Left colon (tissue), 2 donors: ENCODE measurements around the gene SPTBN2. TPM values are rescaled to one million over a fixed set of nuclear protein-coding genes. Genes with fewer than 3 reads are reported as not detected.

ENCODE experiments used
- ATAC-seq: fragments of 200-7000 bp; cut with Tn5 transposase; one replicate; pipeline ENCODE4 v1.9.1; 2020; ENCODE audit warnings: mild to moderate bottlenecking, moderate library complexity
- DNase-seq, 2 donors: peaks; one replicate each; pipeline ENCODE4 v3.0.0-alpha.2; 2020
- intact Hi-C, 2 donors: fragments of 100-400 bp; cut with DNase I in 1 of 2; cut with micrococcal nuclease in 1 of 2; formaldehyde crosslinking; loops; one replicate each; pipeline versions ENCODE4 v1.11.2 to v1.14.0; 2022; cut with DNase I, micrococcal nuclease
- total RNA-seq, 2 donors: library from RNA; stranded (reverse); fragmentation: NEBNext Ultra II Directional; extraction: Animal tissue kit (Norgen Biotek cat#: 25700); gene quantifications; one replicate each; pipeline ENCODE4 v1.2.1, GENCODE V29; 2021
- donor health status: DM: no; HTN: no; CAD: no.
- donor health status: DM: yes; HTN: yes; CAD: no.

SPTBN2 gene
- total RNA-seq, 2 donors from 2014 or later, result 3.9 to 7.3 TPM

GRCh38 chr11:66691311-66691980, 37.6 kb downstream of the SPTBN2 start:
- intact Hi-C loops, result loop anchor here in 1 of 2 donors (10.0 kb wide), 1 partner anchor 143 kb away; no protein-coding TSS in a partner anchor
- ATAC-seq, result no peak
- peak in 1 of 2 donors; percentile 4 for DNase-seq

- ATAC-seq, result no peak
- DNase-seq, result no peak
- intact Hi-C loops, result loop anchor here in 1 of 2 donors (10.0 kb wide), 2 partner anchors 125 to 145 kb away; partner anchors contain the start of gene CTSF
Measured at GRCh38 chr11:66689661-66690590, 39.1 kb downstream of the SPTBN2 start.

DNA sequence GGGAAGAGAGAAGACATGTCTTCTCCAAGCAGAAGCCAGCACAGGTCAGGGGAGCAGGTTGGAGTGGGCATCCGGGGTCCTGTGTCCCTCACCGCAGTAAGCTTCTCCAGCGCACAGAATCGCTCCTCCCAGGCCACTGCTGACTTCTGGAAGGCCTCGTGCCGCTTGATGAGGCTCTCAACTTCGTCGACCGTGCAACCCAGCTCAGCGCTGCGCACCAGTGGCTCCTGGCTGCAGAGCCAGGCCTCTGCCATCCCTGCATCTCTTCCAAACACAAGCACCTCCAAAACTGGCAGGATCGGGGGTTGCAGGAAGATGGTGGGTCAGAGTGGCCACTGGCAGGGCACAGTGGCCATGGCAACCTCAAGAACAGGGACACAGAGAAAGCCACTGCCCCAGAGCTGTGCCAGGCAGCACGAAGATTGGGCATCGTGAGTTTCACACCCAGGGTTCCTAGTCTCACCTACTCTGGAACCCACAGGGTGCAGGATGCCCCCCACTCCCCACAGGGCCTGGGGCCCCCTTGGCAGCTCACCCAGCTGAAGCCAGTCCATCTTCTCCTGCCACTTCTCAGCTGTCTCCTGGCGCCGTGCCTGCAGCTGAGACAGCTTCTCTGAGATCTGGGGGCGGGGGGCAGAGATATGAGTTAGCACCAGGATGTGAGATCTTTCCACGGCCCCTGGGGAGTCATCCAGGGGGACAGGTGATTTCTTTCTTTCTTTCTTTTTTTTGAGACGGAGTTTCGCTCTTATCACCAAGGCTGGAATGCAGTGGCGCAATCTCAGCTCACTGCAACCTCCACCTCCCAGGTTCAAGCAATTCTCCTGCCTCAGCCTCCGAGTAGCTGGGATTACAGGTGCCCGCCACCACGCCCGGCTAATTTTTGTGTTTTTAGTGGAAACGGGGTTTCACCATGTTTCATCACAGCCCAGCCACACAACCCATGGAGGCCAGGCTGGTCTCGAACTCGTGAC, 40.2 kb downstream of the SPTBN2 start:
- intact Hi-C loops, result loop anchor here in 1 of 2 donors (10.0 kb wide), 1 partner anchor 124 kb away; the partner anchor contains the start of gene CTSF
- ATAC-seq (no peak), DNase-seq (no peak)

DNA sequence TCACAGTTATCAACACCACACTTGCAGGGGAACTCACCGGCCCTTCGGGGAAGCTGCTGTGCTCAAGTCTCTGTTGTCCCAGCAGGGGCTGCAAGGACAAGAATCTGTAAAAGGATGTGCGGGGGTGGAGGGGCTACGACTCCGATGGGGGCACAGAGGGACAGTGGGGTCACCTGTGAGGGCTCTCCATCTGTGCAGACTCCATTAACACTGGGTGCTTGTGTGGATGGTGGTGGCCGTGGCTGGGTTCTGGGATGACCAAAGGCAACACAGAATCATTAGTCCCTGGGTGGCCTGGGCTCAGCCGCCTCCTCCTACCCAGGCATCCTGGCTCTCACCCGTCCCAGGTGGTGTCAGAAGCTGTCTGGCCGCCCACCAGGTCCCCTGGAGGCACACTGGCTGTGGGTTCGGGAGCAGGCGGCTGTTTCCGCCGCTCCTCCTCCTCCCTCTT, 41.2 kb downstream of the SPTBN2 start:
- intact Hi-C loops, result loop anchor here in 1 of 2 donors (10.0 kb wide), 1 partner anchor 123 kb away; the partner anchor contains the start of gene CTSF
- no peak for ATAC-seq
- DNase-seq, result no peak

DNA sequence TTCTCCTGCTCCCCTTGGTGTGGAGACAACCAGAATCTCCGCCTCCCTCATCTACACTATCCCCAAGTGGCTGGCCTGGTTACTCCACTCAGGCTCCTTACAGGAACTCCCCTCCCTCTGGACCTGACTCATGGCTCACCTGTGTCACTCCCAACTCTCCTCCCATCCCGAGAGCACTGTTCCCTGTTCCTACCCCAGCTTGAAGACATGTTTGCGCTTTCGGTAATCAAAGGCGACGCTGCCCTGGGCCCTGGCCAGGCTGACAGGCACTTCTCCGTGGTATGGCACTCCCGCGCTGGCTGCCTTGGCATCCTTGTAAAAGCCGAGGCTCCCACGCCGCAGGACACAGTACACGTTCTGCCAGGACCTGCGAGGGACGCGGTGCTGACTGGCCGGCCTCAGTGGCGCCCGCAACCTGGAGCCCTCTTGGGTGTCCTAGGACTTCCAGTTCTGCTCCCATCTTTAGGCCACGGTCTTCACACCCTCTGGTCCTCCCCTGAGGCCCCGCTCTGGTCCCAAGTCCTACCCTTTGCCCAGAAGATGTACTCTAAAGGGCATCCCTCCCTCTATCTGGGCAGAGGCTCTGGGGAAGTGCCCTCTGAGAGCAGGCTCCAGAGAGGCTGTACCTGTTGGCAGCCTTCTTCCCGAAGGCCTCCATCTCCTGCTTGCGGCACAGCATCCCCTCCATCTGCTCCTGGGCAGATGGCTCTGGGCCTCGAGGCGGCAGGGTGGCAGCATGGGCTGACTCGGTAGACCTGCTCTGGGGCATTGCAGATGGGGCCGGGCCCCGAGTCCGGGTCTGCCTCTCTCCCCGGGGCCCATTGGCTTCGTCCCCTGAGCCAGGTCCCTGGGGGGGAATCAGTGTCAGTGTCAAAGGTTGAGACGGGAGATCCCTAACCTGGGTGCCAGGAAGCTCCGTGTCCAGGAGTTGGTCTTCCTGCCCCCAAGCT, 41.9 kb downstream of the SPTBN2 start:
- ATAC-seq, result no peak
- intact Hi-C loops, result loop anchor here in 1 of 2 donors (10.0 kb wide), 1 partner anchor 122 kb away; the partner anchor contains the start of gene CTSF

DNA sequence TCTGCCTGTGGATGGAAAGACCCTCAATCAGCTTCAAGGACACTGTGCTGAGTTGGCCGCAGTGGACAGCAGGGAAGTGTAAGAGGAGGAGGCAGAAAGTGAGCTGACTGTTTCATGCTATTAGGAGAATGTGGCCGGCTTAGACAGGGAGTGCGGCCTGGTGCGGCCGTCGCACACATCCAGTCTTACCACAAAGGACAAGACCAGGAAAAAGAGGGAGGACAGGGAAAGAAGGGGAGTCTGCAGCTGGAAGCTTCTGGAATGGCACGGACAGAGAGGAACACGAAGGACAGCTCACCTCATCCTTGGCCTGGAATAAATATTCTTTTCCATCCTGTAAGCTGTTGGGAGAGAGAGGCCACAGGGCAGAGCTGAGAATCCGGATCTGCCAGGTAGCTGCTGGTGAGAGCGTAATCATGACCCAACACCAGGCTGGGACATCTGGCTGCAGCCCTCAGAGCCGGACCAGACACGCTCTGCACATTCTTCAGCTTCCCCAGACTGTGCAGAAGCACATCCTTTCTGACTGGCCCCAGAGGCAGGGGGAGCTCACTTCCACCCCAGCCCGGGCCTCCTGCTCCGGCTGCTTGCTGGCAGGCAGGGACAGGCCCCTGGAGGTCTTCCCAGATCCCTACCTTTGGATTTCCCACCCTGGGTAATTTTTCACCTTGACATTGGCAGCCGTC, 42.8 kb downstream of the SPTBN2 start:
- no peak for ATAC-seq
- intact Hi-C loops, result loop anchor here in 1 of 2 donors (10.0 kb wide), 1 partner anchor 121 kb away; the partner anchor contains the start of gene CTSF
- no peak for DNase-seq

More for the DNA sequence above, 41.9 kb downstream of the SPTBN2 start:
- DNase-seq, result no peak

GRCh38 chr11:66685276-66686099, 43.5 kb downstream of the SPTBN2 start:
- ATAC-seq (no peak), DNase-seq (no peak)
- intact Hi-C loops, result loop anchor here in 1 of 2 donors (10.0 kb wide), 1 partner anchor 121 kb away; the partner anchor contains the start of gene CTSF

DNA sequence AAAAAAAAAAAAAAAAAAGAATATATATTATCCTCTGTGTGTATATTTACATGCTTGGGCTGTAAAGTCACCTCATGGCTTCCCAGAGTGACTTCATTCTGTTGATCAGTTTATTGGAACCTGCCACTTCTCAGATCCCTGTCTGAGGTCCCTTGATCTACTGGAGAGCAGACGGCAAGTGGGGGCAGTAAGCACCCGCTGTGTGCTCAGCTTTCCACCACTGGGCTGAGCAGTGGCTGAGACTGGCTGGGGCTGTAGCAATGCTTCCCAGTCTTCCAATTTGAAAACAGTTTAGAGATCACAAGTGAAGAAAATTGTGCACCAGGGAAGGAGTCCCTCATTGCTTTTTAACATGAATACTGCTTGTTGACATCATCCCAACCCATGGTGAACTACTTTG, 44.4 kb downstream of the SPTBN2 start:
- ATAC-seq, result no peak
- intact Hi-C loops, result loop anchor here in 1 of 2 donors (10.0 kb wide), 1 partner anchor 120 kb away; the partner anchor contains the start of gene CTSF
- no peak for DNase-seq

DNA sequence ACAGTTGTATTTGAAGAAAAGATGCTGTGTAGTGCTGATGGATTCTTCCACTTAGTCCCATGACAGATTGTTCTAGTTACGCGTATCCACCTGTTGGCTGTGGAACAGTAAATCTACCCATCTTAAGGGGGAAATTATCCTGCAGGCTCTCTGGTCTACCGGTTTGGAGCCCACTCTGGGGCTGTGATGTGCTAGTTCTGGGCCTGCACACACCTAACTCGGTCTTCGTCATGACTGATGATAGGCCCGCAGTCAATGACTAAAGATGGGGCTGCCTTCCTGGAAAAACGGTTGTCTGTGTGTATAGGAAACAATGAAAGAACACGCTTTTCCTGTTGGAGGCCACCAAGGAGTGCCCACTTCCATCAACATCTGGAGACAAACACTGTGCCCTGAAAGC, 45.1 kb downstream of the SPTBN2 start:
- ATAC-seq (no peak), DNase-seq (no peak)
- intact Hi-C loops, result loop anchor here in 1 of 2 donors (10.0 kb wide), 1 partner anchor 119 kb away; the partner anchor contains the start of gene CTSF

DNA sequence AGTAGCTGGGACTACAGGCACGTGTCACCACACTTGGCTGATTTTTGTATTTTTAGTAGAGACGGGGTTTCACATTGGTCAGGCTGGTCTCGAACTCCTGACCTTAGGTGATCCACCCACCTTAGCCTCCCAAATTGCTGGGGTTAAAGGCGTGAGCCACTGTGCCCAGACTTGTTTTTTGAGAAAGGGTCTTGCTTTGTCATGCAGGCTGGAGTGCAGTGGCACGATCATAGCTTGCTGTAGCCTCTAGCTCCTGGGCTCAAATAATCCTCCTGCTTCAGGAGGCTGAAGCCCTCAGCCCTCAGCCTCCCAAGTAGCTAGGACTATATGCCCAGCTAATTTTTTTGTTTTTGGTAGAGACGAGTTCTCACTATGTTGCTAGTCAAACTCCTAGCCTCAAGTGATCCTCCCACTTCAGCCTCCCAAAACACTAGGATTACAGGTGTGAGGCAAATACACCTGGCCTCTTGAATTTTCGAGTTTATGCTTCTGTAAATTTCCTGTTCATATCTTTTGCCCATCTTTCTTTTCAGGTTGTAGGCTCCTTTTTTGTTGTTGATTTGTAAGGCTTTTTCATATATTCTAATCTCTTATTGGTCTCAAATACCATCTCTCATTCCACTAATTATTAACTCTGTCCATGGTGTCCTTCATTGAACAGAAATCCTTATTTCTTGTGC, 47.9 kb downstream of the SPTBN2 start:
- no peak for ATAC-seq
- no peak for DNase-seq
- intact Hi-C loops, result loop anchor here in 1 of 2 donors (10.0 kb wide), 1 partner anchor 116 kb away; the partner anchor contains the start of gene CTSF

- ATAC-seq (peak; percentile 95), DNase-seq (peak; percentile 96 to 98)
- intact Hi-C loops, result loop anchor here in 1 of 2 donors (5.0 to 10.0 kb wide), 2 partner anchors 95 to 273 kb away; no protein-coding TSS in a partner anchor
Measured at GRCh38 chr11:66677599-66678375, 51.2 kb downstream of the SPTBN2 start, which contains the start of gene RBM4B. Gene RBM4B (minus strand): TSS chr11:66677887. CDS start chr11:66677079, 808 bp downstream.

DNA sequence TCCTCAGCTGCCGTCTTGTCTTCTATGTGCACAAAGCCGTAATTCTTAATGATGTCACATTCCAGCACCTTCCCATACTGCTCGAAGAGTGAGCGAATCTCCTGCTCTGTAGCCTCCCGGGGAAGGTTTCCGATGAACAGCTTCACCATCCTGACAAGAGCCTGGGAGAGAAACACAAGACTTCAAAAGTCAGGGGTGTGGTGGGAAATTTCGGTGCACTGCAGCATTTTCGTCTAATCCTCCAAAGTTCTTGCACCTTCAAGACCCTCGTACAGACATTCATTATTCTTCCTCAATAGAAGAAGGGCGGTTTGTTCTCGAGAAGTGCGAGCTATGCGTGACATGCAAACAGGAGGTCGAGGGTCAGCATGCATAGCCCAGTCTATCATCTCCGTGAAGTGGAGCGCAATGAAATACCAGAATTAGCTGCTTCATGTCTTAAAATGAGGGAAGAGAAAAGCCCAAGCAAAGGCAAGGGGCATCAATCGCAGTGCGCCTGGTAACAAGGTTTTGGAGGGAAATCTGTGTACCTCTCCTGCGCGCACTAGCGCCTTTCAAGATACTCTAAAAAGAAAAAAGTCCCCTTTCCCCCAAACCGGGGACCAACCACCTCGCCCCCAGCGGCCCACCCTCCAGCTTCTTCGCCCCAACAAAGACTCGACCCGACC, 52.0 kb downstream of the SPTBN2 start:
- intact Hi-C loops, result loop anchor here in 1 of 2 donors (5.0 to 10.0 kb wide), 2 partner anchors 95 to 272 kb away; no protein-coding TSS in a partner anchor
- no peak for ATAC-seq
- DNase-seq, result no peak

DNA sequence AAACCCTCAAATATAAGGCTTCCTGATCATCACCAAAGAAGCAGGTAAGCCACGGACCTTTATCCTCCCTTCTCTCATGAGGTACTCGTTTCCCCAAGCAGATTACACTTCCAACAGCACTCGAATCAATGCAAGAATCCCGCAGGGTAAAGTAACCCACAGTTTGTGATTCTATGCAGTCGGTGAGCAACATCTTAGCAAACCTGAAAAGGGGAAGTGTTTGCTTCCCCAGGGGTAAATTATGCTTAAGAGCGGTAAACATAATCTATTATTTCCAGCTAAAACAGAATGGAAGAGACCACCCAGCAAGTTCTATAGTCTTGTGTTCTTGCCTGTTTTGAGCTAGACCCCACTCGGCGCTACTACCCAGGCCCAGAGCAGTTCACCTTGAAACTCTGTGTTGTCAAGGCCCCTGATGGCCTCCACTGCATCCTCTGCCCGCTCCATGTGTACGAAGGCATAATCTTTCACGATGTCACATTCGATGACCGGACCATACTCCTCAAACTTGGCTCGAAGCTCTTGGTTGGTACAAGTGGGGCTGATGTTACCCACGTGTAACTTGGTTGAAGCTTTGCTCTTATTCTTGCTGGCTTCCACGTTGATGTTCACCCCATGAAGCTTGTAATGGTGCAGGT, 52.6 kb downstream of the SPTBN2 start:
- DNase-seq, result no peak
- intact Hi-C loops, result loop anchor here in 1 of 2 donors (5.0 to 10.0 kb wide), 2 partner anchors 94 to 272 kb away; no protein-coding TSS in a partner anchor
- no peak for ATAC-seq
